SK-N-SH treated with all-trans-retinoic acid at 6 μM for 48 hours (cell line): Measurements from ENCODE around the gene GRAMD1B.

ENCODE experiments used
- ATAC-seq: fragments of 200-7000 bp; cut with Tn5 transposase; 3 replicates; pipeline ENCODE4 v1.9.1; 2020; ENCODE audit warnings: mild to moderate bottlenecking, moderate library complexity
- ARNTL ChIP-seq: fragments of 450-650 bp; formaldehyde crosslinking; IDR thresholded peaks from 2 replicates; pipeline ENCODE4 v1.5.0; 2020; ENCODE audit warnings: low read depth, mild to moderate bottlenecking, moderate library complexity, borderline replicate concordance
- BACH2 ChIP-seq: fragments of 250-450 bp; sonication (Bioruptor Pico); IDR thresholded peaks from 2 replicates; pipeline ENCODE4 v1.9.0; 2021; ENCODE audit warnings: mild to moderate bottlenecking, borderline replicate concordance
- CSDC2 ChIP-seq: fragments of 250-450 bp; sonication (Bioruptor Pico); IDR thresholded peaks from 2 replicates; pipeline ENCODE4 v1.5.0; 2020; ENCODE audit warnings: mild to moderate bottlenecking, moderate library complexity
- ESRRG ChIP-seq: fragments of 250-450 bp; sonication (Bioruptor Pico); IDR thresholded peaks from 2 replicates; pipeline ENCODE4 v1.6.1; 2021; ENCODE audit warnings: mild to moderate bottlenecking
- GLIS3 ChIP-seq: fragments of 250-450 bp; sonication (Bioruptor Pico); IDR thresholded peaks from 2 replicates; pipeline ENCODE4 v1.5.0; 2020; ENCODE audit warnings: mild to moderate bottlenecking, moderate library complexity
- ISL1 ChIP-seq: fragments of 250-450 bp; sonication (Bioruptor Pico); IDR thresholded peaks from 2 replicates; pipeline ENCODE4 v2.1.2; 2022; ENCODE audit warnings: mild to moderate bottlenecking, moderate library complexity
- PPARA ChIP-seq: fragments of 250-450 bp; sonication (Bioruptor Pico); IDR thresholded peaks from 2 replicates; pipeline ENCODE4 v1.5.0; 2020; ENCODE audit warnings: mild to moderate bottlenecking, borderline replicate concordance
- RARB ChIP-seq: fragments of 250-450 bp; sonication (Bioruptor Pico); IDR thresholded peaks from 2 replicates; pipeline ENCODE4 v1.8.0; 2021; ENCODE audit warnings: mild to moderate bottlenecking, moderate library complexity
- SNAI2 ChIP-seq: fragments of 250-450 bp; sonication (Bioruptor Pico); IDR thresholded peaks from 2 replicates; pipeline ENCODE4 v1.5.0; 2020; ENCODE audit warnings: mild to moderate bottlenecking, moderate library complexity
- TCF4 ChIP-seq: fragments of 250-450 bp; sonication (Bioruptor Pico); IDR thresholded peaks from 2 replicates; pipeline ENCODE4 v1.8.0; 2021; ENCODE audit warnings: mild to moderate bottlenecking, moderate library complexity, borderline replicate concordance
- TOX ChIP-seq: fragments of 250-450 bp; sonication (Bioruptor Pico); IDR thresholded peaks from 2 replicates; pipeline ENCODE4 v1.8.0; 2021; ENCODE audit warnings: mild to moderate bottlenecking, moderate library complexity, borderline replicate concordance
- ZC3H10 ChIP-seq: fragments of 250-450 bp; sonication (Bioruptor Pico); IDR thresholded peaks from 2 replicates; pipeline ENCODE4 v1.5.1; 2021; ENCODE audit warnings: mild to moderate bottlenecking, moderate library complexity
- ZFP3 ChIP-seq: fragments of 250-450 bp; sonication (Bioruptor Pico); IDR thresholded peaks from 2 replicates; pipeline ENCODE4 v1.5.0; 2020; ENCODE audit warnings: mild to moderate bottlenecking, moderate library complexity
- ZFP30 ChIP-seq: fragments of 450-650 bp; formaldehyde crosslinking; IDR thresholded peaks from 2 replicates; pipeline ENCODE4 v1.5.0; 2022; ENCODE audit warnings: mild to moderate bottlenecking, moderate library complexity
- ZNF565 ChIP-seq: fragments of 450-650 bp; formaldehyde crosslinking; conservative IDR thresholded peaks from 2 replicates; pipeline ENCODE4 v1.5.0; 2020; ENCODE audit warnings: low read depth, mild to moderate bottlenecking, moderate library complexity
- ZNF70 ChIP-seq: fragments of 450-650 bp; formaldehyde crosslinking; IDR thresholded peaks from 2 replicates; pipeline ENCODE4 v1.5.0; 2020; ENCODE audit warnings: mild to moderate bottlenecking, moderate library complexity
- ZNF8 ChIP-seq: fragments of 450-650 bp; formaldehyde crosslinking; IDR thresholded peaks from 2 replicates; pipeline ENCODE4 v1.5.0; 2020; ENCODE audit warnings: mild to moderate bottlenecking, moderate library complexity
- TF ChIP-seq, protein P1 (sequence below): fragments of 250-450 bp; sonication (Bioruptor Pico); IDR thresholded peaks from 2 replicates; pipeline ENCODE4 v1.5.1; 2021; ENCODE audit warnings: mild to moderate bottlenecking, moderate library complexity
- TF ChIP-seq, protein P2 (sequence below): fragments of 250-450 bp; sonication (Bioruptor Pico); IDR thresholded peaks from 2 replicates; pipeline ENCODE4 v1.5.0; 2020; ENCODE audit warnings: mild to moderate bottlenecking, moderate library complexity
- TF ChIP-seq, protein P3 (sequence below): fragments of 250-450 bp; sonication (Bioruptor Pico); IDR thresholded peaks from 2 replicates; pipeline ENCODE4 v1.8.0; 2021; ENCODE audit warnings: low read depth, mild to moderate bottlenecking, moderate library complexity, borderline replicate concordance
- TF ChIP-seq, protein P4 (sequence below): fragments of 250-450 bp; sonication (Bioruptor Pico); IDR thresholded peaks from 2 replicates; pipeline ENCODE4 v1.8.0; 2020; ENCODE audit warnings: mild to moderate bottlenecking, moderate library complexity, borderline replicate concordance
- TF ChIP-seq, protein P5 (sequence below): fragments of 250-450 bp; sonication (Bioruptor Pico); IDR thresholded peaks from 2 replicates; pipeline ENCODE4 v1.5.1; 2020; ENCODE audit warnings: low read depth, mild to moderate bottlenecking, moderate library complexity

GRAMD1B gene

DNA sequence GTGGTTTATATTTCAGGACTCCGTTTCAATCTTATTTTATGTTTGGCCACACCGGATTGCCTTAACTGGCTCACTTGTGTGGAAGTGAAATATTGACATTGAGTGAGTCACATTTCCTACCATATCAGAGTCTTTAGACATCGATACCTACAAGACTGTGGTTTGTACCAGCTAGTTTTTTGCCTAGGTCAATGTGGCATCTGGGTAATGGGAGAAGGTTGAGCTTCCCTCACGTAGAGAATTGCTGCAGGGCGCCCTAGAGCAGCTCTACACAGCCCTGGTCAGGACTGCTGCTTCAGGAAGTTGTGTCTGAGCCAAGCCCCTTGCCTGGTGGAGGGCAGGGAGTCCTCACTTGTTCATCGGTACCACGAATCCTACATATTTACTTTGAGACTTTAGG, 1.6 kb downstream of the GRAMD1B start:
- TF ChIP-seq, protein P1, sequence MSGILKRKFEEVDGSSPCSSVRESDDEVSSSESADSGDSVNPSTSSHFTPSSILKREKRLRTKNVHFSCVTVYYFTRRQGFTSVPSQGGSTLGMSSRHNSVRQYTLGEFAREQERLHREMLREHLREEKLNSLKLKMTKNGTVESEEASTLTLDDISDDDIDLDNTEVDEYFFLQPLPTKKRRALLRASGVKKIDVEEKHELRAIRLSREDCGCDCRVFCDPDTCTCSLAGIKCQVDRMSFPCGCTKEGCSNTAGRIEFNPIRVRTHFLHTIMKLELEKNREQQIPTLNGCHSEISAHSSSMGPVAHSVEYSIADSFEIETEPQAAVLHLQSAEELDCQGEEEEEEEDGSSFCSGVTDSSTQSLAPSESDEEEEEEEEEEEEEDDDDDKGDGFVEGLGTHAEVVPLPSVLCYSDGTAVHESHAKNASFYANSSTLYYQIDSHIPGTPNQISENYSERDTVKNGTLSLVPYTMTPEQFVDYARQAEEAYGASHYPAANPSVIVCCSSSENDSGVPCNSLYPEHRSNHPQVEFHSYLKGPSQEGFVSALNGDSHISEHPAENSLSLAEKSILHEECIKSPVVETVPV (CRISPR knock-in tag) = no peak
- TF ChIP-seq, protein P2, sequence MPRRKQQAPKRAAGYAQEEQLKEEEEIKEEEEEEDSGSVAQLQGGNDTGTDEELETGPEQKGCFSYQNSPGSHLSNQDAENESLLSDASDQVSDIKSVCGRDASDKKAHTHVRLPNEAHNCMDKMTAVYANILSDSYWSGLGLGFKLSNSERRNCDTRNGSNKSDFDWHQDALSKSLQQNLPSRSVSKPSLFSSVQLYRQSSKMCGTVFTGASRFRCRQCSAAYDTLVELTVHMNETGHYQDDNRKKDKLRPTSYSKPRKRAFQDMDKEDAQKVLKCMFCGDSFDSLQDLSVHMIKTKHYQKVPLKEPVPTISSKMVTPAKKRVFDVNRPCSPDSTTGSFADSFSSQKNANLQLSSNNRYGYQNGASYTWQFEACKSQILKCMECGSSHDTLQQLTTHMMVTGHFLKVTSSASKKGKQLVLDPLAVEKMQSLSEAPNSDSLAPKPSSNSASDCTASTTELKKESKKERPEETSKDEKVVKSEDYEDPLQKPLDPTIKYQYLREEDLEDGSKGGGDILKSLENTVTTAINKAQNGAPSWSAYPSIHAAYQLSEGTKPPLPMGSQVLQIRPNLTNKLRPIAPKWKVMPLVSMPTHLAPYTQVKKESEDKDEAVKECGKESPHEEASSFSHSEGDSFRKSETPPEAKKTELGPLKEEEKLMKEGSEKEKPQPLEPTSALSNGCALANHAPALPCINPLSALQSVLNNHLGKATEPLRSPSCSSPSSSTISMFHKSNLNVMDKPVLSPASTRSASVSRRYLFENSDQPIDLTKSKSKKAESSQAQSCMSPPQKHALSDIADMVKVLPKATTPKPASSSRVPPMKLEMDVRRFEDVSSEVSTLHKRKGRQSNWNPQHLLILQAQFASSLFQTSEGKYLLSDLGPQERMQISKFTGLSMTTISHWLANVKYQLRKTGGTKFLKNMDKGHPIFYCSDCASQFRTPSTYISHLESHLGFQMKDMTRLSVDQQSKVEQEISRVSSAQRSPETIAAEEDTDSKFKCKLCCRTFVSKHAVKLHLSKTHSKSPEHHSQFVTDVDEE (CRISPR knock-in tag) = no peak
- no peak for TF ChIP-seq TOX (CRISPR knock-in tag)
- no peak for TF ChIP-seq CSDC2 (CRISPR knock-in tag)
- no peak for TF ChIP-seq ZFP30 (CRISPR knock-in tag)
- no peak for TF ChIP-seq PPARA (CRISPR knock-in tag)
- no peak for TF ChIP-seq TCF4 (CRISPR knock-in tag)
- TF ChIP-seq ZNF8 (CRISPR knock-in tag) = no peak
- TF ChIP-seq, protein P3, sequence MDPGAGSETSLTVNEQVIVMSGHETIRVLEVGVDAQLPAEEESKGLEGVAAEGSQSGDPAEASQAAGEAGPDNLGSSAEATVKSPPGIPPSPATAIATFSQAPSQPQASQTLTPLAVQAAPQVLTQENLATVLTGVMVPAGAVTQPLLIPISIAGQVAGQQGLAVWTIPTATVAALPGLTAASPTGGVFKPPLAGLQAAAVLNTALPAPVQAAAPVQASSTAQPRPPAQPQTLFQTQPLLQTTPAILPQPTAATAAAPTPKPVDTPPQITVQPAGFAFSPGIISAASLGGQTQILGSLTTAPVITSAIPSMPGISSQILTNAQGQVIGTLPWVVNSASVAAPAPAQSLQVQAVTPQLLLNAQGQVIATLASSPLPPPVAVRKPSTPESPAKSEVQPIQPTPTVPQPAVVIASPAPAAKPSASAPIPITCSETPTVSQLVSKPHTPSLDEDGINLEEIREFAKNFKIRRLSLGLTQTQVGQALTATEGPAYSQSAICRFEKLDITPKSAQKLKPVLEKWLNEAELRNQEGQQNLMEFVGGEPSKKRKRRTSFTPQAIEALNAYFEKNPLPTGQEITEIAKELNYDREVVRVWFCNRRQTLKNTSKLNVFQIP (CRISPR knock-in tag) = no peak
- no peak for TF ChIP-seq ZFP3
- no peak for TF ChIP-seq ARNTL (CRISPR knock-in tag)
- no peak for TF ChIP-seq BACH2 (CRISPR knock-in tag)
- no peak for TF ChIP-seq SNAI2
- no peak for TF ChIP-seq RARB
- TF ChIP-seq ZNF70 (CRISPR knock-in tag) = no peak
- no peak for TF ChIP-seq ZNF565 (CRISPR knock-in tag)
- TF ChIP-seq ESRRG (CRISPR knock-in tag) = no peak
- TF ChIP-seq ZC3H10 (CRISPR knock-in tag) = no peak
- TF ChIP-seq, protein P4, sequence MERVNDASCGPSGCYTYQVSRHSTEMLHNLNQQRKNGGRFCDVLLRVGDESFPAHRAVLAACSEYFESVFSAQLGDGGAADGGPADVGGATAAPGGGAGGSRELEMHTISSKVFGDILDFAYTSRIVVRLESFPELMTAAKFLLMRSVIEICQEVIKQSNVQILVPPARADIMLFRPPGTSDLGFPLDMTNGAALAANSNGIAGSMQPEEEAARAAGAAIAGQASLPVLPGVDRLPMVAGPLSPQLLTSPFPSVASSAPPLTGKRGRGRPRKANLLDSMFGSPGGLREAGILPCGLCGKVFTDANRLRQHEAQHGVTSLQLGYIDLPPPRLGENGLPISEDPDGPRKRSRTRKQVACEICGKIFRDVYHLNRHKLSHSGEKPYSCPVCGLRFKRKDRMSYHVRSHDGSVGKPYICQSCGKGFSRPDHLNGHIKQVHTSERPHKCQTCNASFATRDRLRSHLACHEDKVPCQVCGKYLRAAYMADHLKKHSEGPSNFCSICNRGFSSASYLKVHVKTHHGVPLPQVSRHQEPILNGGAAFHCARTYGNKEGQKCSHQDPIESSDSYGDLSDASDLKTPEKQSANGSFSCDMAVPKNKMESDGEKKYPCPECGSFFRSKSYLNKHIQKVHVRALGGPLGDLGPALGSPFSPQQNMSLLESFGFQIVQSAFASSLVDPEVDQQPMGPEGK = no peak
- TF ChIP-seq ISL1 (CRISPR knock-in tag) = no peak
- no peak for ATAC-seq

DNA sequence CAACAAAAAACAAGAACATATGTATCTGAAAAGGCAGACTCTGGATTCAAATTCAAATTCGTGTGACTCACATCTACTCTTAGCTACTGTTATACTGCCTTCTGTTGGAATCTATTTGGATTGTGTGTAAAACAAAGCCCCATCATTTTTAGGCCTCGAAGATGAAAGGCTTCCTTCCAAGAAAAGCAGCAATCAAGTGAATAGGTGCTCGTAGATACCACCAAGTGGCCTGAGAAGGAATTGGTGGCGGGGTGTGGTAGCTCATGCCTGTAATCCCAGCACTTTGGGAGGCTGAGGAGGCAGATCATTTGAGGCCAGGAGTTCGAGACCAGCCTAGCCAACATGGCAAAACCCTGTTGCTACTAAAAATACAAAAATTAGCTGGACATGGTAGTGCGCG, 4.2 kb downstream of the GRAMD1B start:
- ATAC-seq = no peak
- TF ChIP-seq, protein P5, sequence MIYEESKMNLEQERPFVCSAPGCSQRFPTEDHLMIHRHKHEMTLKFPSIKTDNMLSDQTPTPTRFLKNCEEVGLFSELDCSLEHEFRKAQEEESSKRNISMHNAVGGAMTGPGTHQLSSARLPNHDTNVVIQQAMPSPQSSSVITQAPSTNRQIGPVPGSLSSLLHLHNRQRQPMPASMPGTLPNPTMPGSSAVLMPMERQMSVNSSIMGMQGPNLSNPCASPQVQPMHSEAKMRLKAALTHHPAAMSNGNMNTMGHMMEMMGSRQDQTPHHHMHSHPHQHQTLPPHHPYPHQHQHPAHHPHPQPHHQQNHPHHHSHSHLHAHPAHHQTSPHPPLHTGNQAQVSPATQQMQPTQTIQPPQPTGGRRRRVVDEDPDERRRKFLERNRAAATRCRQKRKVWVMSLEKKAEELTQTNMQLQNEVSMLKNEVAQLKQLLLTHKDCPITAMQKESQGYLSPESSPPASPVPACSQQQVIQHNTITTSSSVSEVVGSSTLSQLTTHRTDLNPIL = no peak
- TF ChIP-seq PPARA (CRISPR knock-in tag) (no peak), ZFP30 (CRISPR knock-in tag) (no peak), GLIS3 (CRISPR knock-in tag) (no peak), ZNF565 (CRISPR knock-in tag) (no peak)
- TF ChIP-seq, protein P2 (CRISPR knock-in tag) = no peak
- TF ChIP-seq, protein P3 (CRISPR knock-in tag) = no peak
